CD4-positive, alpha-beta T cell (primary cell): ENCODE measurements around the gene ZKSCAN5. TPM values are rescaled to one million over a fixed set of nuclear protein-coding genes. Genes with fewer than 3 reads are reported as not detected.

Experiments
- ATAC-seq: fragments of 200-7000 bp; cut with Tn5 transposase; one replicate; pipeline ENCODE4 v1.10.0; 2022; ENCODE audit warnings: mild to moderate bottlenecking; ENCODE audit not compliant: poor library complexity
- CTCF ChIA-PET: fragments of 350-600 bp; sonication (Branson Sonifier 250); formaldehyde crosslinking; loops from one replicate; lab custom pipeline; 2021; ENCODE audit warnings: antibody characterized with exemption, inconsistent platforms; lab: Charles Lee
- POLR2A ChIA-PET: fragments of 350-600 bp; sonication (Branson Sonifier 250); formaldehyde crosslinking; loops from one replicate; lab custom pipeline; 2021; ENCODE audit warnings: antibody characterized with exemption, inconsistent platforms; lab: Charles Lee
- DNase-seq, 14 experiments: peaks; one replicate each; pipeline ENCODE4 v3.0.0-alpha.2; 2013 to 2020; ENCODE audit warnings: mixed read lengths in 2 of 14
- H3K27ac ChIP-seq, 2 donors: one replicate each; pipeline versions ENCODE4 v1.5.1 to v1.7.0; 2013; ENCODE audit warnings: low read length in 2 of 2, low read depth in 1 of 2, mild to moderate bottlenecking in 1 of 2
- H3K27me3 ChIP-seq, 2 experiments: 1 replicate in 1 of 2; 2 replicates in 1 of 2; pipeline versions ENCODE4 v1.6.1 to v1.7.0; 2013; ENCODE audit warnings: low read length in 2 of 2, control low read depth in 1 of 2, mild to moderate bottlenecking in 1 of 2, moderate library complexity in 1 of 2; ENCODE audit not compliant: insufficient read depth in 2 of 2, control insufficient read depth in 1 of 2
- H3K36me3 ChIP-seq: one replicate; pipeline ENCODE4 v1.6.1; 2013; ENCODE audit warnings: low read length, control low read depth; ENCODE audit not compliant: insufficient read depth
- H3K4me1 ChIP-seq: one replicate; pipeline ENCODE4 v1.6.1; 2013; ENCODE audit warnings: low read length, control low read depth; ENCODE audit not compliant: insufficient read depth
- H3K4me3 ChIP-seq: one replicate; pipeline ENCODE4 v1.5.1; 2013; ENCODE audit warnings: mild to moderate bottlenecking, low read length, moderate library complexity
- H3K9me3 ChIP-seq, 2 experiments: 1 replicate in 1 of 2; 2 replicates in 1 of 2; pipeline versions ENCODE4 v1.6.1 to v1.7.0; 2013; ENCODE audit warnings: low read length in 2 of 2, mild to moderate bottlenecking in 2 of 2, control low read depth in 1 of 2, moderate library complexity in 1 of 2; ENCODE audit not compliant: control insufficient read depth in 1 of 2, insufficient read depth in 1 of 2
- H3K27ac Mint-ChIP-seq: one replicate; pipeline ENCODE4 v1.8.0; 2020; ENCODE audit warnings: mixed read lengths
- H3K27me3 Mint-ChIP-seq: one replicate; pipeline ENCODE4 v1.8.0; 2021; ENCODE audit warnings: mixed read lengths
- H3K36me3 Mint-ChIP-seq: one replicate; pipeline ENCODE4 v1.8.0; 2021; ENCODE audit warnings: low read depth, mixed read lengths
- H3K4me1 Mint-ChIP-seq: one replicate; pipeline ENCODE4 v1.8.0; 2021; ENCODE audit warnings: low read depth, mixed read lengths
- H3K4me3 Mint-ChIP-seq: one replicate; pipeline ENCODE4 v1.8.0; 2020; ENCODE audit warnings: mild to moderate bottlenecking, mixed read lengths
- H3K9me3 Mint-ChIP-seq: one replicate; pipeline ENCODE4 v1.8.0; 2020; ENCODE audit warnings: mixed read lengths
- CTCF ChIP-seq: fragments of 200-600 bp; IDR thresholded peaks from one replicate; pipeline ENCODE4 v1.8.0; 2022; ENCODE audit warnings: antibody characterized with exemption, mild to moderate bottlenecking
- intact Hi-C, 2 experiments: fragments of 100-400 bp; cut with DNase I in 1 of 2; cut with micrococcal nuclease in 1 of 2; formaldehyde crosslinking; loops; one replicate each; pipeline versions ENCODE4 v1.15.1 to v1.9.0; 2023 to 2025; cut with DNase I, micrococcal nuclease
- total RNA-seq, 174 experiments: library from RNA in 2 of 174; stranded (reverse) in 2 of 174; gene quantifications; one replicate each; pipeline ENCODE4 v1.2.3 and lab custom pipeline; 2021 to 2026

Gene ZKSCAN5
- total RNA-seq, 2 experiments from 2014 or later, result 3.8 to 4.4 TPM

DNA sequence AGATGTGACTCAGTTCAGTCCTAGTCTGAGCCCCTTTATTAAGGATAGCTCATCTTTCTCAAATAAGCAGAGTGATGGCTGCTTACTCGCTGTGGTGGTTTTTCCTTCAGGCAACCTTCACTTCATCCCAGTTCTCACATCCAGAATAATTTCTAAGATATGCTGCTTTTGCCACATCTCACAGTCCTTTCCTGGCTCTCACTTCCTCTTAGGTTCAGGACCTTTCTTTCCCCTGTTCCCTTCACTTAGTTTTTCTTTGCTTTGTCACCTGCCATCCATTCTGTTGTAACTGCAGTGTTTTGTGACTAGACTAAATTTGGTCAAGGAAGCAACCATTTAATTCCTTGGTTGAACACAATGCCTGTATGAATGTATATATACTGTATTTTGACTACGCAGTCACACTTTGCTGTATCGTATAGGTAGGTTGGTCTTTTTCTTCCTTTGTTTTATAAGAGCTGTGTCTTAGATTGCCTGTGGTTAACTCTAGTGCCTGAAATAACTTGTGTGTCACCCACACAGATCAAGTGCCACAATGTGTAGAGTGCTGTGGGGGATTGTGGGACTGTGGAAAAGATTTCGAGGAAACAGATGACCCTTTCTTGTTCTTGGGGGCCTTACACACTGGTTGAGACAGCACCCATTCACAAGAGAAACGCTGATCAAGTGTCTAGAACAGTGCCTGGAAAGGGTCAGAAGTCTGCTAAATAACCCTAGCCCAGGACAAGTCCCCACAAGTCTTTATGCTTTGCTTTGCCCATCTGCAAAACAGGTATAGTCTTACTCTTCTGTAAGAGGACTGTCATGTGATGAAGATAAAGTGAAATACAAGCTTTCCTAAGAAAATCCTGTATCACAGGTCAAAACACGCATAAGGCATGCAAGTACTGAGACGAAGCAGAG lies 56.6 kb downstream of the ZKSCAN5 start:
- intact Hi-C loops, result loop anchor here in 1 of 2 experiments (1.0 kb wide), 1 partner anchor 13 kb away; no protein-coding TSS in a partner anchor
- Mint-ChIP-seq H3K27ac (peak overlapping the region; percentile 95), H3K4me3 (peak overlapping the region; percentile 70), H3K4me1 (peaks cover 63% of the 10 kb centered on the region), H3K9me3 (no peaks in the 10 kb centered on the region), H3K27me3 (no peaks in the 10 kb centered on the region), H3K36me3 (peaks cover 84% of the 10 kb centered on the region)
- ATAC-seq (no peak), DNase-seq (no peak)
- POLR2A ChIA-PET, result interaction anchor here (3.9 kb wide), 1 partner anchor 19 kb away, joined by 36 read pairs; no protein-coding TSS in a partner anchor
- no peak overlapping the region for H3K4me3 ChIP-seq
- no peaks in the 10 kb centered on the region for H3K27me3 ChIP-seq
- CTCF ChIA-PET, result no interaction called here
- H3K36me3 ChIP-seq, result peaks cover 61% of the 10 kb centered on the region
- peak overlapping the region in 1 of 2 donors; percentile 27 for H3K27ac ChIP-seq
- no peaks in the 10 kb centered on the region for H3K9me3 ChIP-seq
- no peak for TF ChIP-seq CTCF
- H3K4me1 ChIP-seq, result peaks cover 38% of the 10 kb centered on the region

DNA sequence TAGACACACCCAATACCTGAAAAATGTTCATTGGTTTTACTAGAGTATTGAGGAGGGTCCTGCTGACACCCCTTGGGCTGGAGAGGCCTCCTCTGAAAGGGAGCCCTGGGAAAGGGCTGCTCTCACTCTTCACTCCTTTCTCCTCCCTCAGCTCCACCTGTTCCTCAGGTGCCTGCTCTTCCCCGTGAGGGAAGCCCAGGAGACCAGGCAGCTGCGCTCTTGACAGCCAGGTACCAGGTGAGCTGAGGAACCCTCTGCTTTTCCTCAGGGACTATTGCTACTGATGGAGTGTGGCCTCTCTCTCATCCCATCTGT lies 57.2 kb downstream of the ZKSCAN5 start:
- intact Hi-C loops, result no loop called here
- TF ChIP-seq CTCF, result no peak
- Histone ChIP-seq H3K9me3 (no peaks in the 10 kb centered on the region), H3K4me1 (peaks cover 34% of the 10 kb centered on the region), H3K27me3 (no peaks in the 10 kb centered on the region), H3K36me3 (peaks cover 66% of the 10 kb centered on the region), H3K4me3 (no peak overlapping the region), H3K27ac (no peak overlapping the region)
- peak overlapping the region; percentile 73 for H3K27ac Mint-ChIP-seq
- no peaks in the 10 kb centered on the region for H3K9me3 Mint-ChIP-seq
- ATAC-seq, result no peak
- peak overlapping the region; percentile 70 for H3K4me3 Mint-ChIP-seq
- POLR2A ChIA-PET, result no interaction called here
- DNase-seq, result no peak
- peaks cover 86% of the 10 kb centered on the region for H3K36me3 Mint-ChIP-seq
- no peaks in the 10 kb centered on the region for H3K27me3 Mint-ChIP-seq
- peaks cover 61% of the 10 kb centered on the region for H3K4me1 Mint-ChIP-seq
- CTCF ChIA-PET, result no interaction called here

- TF ChIP-seq CTCF, result no peak
- Mint-ChIP-seq H3K4me1 (peaks cover 57% of the 10 kb centered on the region), H3K9me3 (no peaks in the 10 kb centered on the region), H3K27me3 (no peaks in the 10 kb centered on the region), H3K4me3 (peak overlapping the region; percentile 49), H3K27ac (peak overlapping the region; percentile 73), H3K36me3 (peaks cover 85% of the 10 kb centered on the region)
- Histone ChIP-seq H3K4me1 (peaks cover 28% of the 10 kb centered on the region), H3K4me3 (no peak overlapping the region), H3K27me3 (no peaks in the 10 kb centered on the region), H3K27ac (no peak overlapping the region), H3K9me3 (no peaks in the 10 kb centered on the region), H3K36me3 (peaks cover 62% of the 10 kb centered on the region)
- ATAC-seq (no peak), DNase-seq (no peak)
- intact Hi-C loops, result no loop called here
- POLR2A ChIA-PET, result no interaction called here
- CTCF ChIA-PET, result no interaction called here
Observed at GRCh38 chr7:99562114-99562784, 57.8 kb downstream of the ZKSCAN5 start.
